ENCODE results near the gene CCT3.
"Not testable (repeated sequence)": the region's sequence is repeated elsewhere in the genome, so short reads cannot be mapped to it uniquely, and the experiment has no call there.

Gene CCT3

GRCh38 chr1:156368157-156368658, 30.1 kb upstream of the CCT3 start:
- no peak for DNase-seq

DNA sequence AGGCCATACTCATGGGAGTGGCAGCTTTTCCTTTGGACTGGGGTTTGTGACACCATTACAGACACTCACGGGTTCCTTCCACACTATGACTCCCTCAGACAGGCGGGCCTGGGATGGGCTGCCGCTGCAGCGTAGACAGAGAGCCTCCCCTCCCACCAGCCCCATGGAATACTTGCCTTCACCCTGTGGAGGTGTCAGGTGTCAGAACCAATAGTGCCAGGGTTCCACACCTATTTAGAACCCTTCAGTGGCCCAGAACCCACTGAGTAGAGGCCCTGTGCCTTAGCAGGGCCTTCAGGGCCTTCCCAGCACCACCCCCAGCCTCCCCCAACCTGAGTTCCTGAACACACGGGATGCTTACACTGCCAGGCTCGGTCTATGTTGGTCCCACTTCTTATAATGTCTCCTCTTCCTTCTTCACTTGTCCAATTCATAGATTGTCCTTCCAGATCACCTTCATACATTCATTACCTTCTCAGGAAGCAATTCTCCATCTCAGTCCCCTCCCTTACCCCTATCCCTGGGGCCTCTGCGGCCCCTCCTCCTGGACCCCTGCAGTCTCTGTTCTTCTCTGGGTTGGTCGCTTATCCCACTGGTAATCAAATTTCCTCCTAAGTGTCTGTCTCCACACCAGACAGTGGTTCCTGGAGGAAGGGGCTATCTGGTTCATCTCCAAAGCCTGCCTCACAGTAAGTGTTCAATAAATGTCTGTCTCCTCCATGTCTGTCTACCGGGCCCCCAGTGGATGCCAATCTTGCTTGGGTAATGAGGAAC, 29.5 kb upstream of the CCT3 start:
- DNase-seq = no peak

DNA sequence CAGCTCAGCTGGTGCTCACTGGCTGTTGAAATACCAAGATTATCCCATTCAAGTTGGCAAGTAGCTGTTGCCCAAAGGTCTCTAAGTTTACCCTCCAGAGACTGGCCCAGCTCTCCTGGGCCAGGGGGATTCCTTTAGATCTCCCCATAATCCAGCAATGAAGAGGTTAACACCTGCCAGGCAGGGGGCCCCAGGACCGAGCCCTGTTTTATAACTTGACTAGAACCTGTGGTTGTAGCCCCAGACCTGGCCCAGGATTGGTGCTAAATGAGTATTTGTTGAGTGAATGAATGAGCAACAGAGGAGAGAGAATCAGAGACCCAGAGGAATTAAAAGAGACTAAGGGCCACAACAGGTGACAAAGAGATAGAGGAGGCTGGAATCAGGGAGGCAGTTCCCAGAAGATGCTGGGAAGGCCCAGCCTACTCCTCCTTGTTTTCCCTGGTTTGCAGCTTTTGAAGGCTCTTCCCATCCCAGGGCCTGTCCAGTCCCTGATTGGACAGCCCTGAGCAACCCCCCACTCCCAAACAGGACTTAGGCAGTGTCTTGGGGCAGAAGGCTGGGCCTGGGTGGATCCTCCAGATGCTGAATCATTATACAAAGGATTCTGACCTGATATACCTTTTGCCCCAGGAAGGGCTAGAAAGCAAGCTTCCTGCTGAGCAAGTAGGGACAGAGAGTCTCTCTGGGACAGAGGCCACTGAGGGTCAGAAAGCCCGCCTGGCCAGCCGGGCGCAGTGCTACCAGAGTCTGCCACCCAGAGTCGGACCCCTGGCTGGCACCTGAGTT, 28.5 kb upstream of the CCT3 start:
- no peak for DNase-seq

- no peak for DNase-seq
These were observed 27.7 kb upstream of the CCT3 start for GRCh38 chr1:156365754-156366153.

DNA sequence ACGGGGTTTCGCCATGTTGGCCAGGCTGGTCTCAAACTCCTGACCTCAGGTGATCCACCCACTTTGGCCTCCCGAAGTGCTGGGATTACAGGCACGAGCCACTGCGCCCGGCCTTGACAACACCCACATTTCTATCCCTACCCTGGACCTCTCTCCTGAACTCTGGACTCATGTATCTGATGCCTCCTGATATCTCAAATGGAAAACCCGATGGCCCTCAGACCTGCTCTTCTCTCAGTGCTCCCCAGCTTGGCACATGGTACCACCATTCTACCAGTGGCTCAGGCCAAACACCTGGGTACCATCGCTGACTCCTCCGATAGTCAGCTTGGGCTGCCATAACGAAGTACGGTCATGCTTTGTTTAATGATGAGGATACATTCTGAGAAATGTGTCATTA, 22.4 kb upstream of the CCT3 start:
- no peak for DNase-seq

DNA sequence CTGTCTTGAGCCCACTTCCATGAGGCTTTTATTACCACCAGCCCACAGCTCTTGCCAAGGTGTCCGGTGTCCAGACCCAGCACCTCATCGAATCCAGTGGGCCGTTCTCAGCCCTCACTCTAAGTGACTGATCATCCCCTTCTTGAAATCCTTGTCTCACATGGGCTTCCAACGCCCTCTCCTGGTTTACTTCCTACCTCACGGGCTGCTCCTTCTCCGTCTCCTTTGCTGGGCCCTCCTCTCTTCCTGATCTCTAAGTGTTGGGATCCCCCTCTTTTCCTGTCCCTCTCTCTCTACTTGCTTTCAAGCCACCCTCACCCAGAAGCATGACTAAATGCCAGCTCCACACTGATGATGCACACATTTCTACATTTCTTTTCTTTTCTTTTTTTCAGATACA, 21.9 kb upstream of the CCT3 start:
- DNase-seq = no peak

GRCh38 chr1:156359249-156359648, 21.2 kb upstream of the CCT3 start:
- no peak for DNase-seq

GRCh38 chr1:156358641-156359040, 20.5 kb upstream of the CCT3 start:
- no peak for DNase-seq

GRCh38 chr1:156357977-156358376, 19.9 kb upstream of the CCT3 start:
- no peak for DNase-seq

DNA sequence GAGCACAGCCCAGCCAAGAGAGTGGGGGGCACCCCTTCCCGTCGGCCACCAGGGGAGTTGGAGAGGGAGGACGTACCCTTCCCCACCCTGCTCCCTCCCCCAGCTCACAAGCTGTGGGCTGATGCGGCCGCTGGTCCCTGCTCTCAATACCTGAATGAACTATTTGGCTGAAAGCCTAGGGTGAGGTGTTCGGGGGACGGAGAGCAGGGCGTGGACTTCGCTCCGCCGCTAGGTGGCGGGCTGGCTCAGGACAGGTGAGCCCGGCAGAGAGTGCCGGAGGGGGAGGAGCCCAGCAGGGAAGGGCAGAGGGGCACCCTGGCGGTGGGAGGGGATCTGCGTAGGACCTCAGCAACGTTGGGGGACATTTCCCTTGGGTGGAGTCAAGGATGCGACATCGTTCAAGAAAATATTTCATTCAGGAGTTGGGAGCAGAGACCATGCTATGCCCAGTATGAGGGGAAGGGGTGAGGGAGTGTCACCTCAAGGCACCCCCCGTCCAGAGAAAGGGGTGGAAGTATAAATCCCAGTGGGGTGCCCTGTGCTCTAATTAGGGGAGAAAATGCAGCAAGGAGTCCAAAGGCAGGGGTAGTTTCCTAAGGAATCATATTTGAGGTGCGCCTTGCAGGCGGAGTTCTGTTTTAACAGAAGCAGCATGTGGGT, 18.9 kb upstream of the CCT3 start:
- DNase-seq = peak; percentile 79

DNA sequence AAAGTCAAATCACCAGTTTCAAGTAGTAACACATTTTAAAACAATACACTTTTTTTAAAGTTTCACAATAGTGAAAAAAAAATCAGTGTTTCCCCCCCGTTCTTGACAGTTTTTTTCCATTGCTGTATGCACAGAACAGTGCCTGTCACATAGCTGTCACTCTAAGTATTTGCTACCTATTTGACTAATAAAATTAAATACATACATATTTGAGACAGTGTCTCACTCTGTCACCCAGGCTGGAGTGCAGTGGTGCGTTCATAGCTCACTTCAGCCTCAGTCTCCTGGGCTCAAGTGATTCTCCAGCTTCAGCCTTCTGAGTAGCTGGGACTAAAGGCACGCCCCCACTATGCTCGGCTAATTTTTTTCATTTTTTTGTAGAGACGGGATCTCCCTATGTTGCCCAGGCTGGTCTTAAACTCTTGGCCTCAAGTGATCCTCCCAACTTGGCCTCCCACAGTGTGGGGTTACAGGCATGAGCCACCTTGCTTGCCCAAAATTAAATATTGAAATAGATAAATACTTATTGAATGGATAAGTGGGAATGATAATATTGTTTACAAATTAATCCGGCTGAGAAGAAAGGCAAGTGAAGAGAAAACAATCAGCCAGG, 18.3 kb upstream of the CCT3 start:
- DNase-seq = no peak

GRCh38 chr1:156352481-156352880, 14.4 kb upstream of the CCT3 start:
- not testable (repeated sequence) for DNase-seq

DNA sequence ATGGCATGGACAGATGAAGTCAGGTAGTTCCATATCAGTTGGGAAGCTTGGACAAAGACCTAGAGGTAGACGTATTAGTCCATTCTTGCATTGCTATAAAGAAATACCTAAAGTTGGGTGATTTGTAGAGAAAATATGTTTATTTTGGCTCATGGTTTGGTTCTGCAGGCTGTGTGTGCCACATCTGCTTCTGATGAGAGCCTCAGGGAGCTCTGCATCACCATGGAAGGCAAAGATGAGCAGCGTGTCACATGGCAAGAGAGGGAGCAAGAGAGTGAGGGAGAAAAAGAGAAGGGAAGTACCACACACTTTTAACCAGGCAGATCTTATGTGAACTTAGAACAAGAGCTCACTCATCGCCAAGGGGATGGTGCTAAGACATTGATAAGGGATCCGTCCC, 9.2 kb upstream of the CCT3 start:
- DNase-seq = no peak

GRCh38 chr1:156346636-156347035, 8.5 kb upstream of the CCT3 start:
- DNase-seq = peak; percentile 85

DNA sequence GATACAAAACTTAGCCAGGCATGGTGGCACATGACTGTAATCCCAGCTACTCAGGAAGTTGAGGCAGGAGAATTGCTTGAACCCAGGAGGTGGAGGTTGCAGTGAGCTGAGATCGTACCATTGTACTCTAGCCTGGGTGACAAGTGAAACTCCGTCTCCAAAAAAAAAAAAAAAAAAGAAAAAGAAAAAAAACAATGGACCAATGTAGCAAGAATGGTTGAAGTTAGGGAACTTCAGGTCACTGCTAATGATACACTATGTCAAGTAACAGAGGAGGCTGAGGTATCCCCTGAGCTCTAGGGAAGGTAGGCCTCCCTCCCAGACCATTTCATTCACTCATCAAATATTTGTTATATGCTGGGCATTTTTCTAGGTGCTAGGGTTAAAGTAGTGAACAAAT, 7.9 kb upstream of the CCT3 start:
- DNase-seq = not testable (repeated sequence)

DNA sequence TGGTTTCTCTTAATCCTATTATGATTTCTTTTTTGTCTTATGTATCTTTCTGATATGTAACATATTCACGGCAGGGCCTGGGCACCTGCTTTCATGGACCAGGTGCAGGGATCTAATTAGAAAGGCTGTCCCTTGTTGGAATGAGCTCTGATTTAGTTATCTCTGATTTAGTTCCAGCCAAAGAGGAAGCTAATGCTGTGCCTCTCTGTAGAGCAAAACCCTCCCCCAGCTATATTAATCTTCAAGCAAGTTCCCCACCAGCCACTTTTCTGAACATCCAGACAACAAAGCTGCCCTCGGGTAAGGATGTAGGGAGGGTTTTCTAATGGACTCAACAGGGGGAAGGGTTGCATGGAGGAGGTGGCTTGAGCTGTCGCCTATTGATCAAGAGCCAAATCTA, 6.3 kb upstream of the CCT3 start:
- DNase-seq = no peak

- no peak for DNase-seq
These were observed 4.3 kb upstream of the CCT3 start for GRCh38 chr1:156342166-156342955.

GRCh38 chr1:156337888-156338179, 258 bp downstream of the CCT3 start:
- DNase-seq = no peak

DNA sequence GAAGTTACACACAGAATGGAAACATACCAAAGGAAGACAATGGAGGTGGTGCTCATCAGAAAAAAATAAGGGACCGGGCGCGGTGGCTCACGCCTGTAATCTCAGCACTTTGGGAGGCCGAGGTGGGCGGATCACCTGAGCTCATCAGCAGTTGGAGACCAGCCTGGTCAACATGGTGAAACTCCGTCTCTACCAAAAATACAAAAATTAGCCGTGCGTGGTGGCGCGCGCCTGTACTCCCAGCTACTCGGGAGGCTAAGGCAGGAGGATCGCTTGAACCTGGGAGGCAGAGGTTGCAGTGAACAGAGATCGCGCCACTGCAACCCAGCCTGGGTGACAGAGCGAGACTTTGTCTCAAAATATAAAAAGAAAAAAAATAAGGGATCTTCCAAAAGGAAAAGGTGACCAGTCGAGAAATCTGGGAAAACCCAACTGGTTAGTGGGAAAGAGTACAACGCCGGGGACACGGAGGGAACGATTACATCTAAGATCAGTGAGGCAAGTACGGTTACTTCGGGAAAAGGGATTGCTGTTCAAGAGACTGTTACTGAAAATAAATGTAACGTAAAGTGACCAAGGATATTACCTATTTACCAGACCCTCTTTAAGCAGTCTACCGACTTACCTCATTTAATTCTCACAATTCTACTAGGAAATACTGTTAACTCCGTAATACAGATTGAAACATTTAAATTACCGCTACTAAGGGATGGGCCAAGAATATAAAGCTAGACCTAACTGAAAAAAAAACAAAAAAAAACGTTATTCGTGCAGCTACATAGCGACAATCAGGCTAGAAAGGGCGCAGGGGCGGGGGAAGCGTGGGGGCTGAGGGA, 822 bp downstream of the CCT3 start:
- no peak for DNase-seq

- DNase-seq = no peak
These were observed 1.9 kb downstream of the CCT3 start for GRCh38 chr1:156336242-156336641.

DNA sequence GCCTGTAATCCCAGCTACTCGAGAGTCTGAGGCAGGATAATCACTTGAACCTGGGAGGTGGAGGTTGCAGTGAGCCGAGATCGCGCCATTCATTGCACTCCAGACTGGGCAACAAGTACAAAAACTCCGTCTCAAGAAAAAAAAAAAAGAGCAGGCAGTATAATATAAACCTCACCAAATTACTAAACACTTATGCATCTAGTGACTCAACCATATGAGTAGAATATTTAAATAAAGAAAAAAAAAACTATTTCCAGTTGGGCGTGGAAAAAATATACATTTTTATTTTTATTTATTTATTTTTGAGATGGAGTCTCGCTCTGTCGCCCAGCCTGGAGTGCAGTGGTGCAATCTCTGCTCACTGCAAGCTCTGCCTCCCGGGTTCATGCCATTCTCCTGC, 14.9 kb downstream of the CCT3 start:
- DNase-seq = not testable (repeated sequence)

DNA sequence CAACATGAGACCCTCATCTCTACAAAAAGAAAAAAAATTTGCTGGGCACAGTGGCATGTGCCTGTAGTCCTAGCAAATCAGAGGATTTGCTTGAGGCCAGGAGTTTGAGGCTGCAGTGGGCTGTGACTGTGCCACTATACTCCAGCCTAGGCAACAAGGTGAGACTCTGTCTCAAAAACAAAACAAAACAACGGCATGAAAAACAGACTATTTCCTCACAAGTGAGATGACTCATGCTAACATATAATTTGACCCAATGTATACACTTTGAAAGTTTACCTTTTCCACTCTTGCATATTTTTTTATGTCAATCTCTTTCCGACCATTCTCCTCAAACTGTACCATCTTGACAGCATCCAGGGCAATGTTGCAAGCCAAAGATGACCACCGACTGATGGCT, 17.5 kb downstream of the CCT3 start:
- DNase-seq = no peak

All from NCI-H1694 (cell line).